HG03571 (cell line): ENCODE measurements around the gene PKN3.
"Not testable (repeated sequence)": the region's sequence is repeated elsewhere in the genome, so short reads cannot be mapped to it uniquely, and the experiment has no call there.

Experiments used
- ATAC-seq: cut with Tn5 transposase; IDR thresholded peaks from one replicate; pipeline ENCODE4 v1.9.1; 2021; ENCODE audit not compliant: unreplicated experiment

PKN3 gene

GRCh38 chr9:128690684-128691034, 11.6 kb upstream of the PKN3 start:
- ATAC-seq = no peak

GRCh38 chr9:128693738-128694137, 8.6 kb upstream of the PKN3 start:
- not testable (repeated sequence) for ATAC-seq

GRCh38 chr9:128694344-128694743, 8.0 kb upstream of the PKN3 start:
- ATAC-seq = no peak

GRCh38 chr9:128696923-128697707, 5.2 kb upstream of the PKN3 start:
- no peak for ATAC-seq

GRCh38 chr9:128699096-128699795, 3.1 kb upstream of the PKN3 start:
- ATAC-seq = not testable (repeated sequence)

DNA sequence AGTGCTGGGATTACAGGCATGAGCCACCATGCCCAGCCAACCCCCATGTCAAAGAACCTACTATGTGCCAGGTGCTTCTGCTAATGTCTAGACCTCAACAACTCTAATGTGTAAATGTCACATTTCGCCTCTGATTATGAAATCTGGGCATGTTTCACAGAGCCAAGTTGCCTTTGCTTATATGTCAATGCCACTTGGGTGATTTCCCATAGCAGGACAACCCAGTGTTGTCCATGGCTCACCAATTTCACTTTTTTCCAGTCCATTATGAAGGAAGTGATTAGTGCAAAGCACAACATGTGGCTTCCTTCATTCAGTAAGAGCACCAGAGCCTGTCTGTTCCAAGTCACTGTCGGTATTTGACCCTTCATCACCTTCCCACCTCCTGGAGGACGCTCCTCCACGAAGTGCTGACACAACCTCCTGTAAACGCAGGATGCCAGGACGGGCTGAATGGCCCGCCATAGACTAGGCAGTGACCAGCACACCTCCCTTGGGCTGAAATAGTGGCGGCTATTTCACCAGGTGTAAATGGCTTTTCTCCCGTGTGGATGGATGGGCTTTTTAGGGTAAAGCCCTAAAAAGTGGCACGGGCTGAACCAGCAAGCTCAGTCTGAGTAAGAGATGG, 962 bp upstream of the PKN3 start:
- no peak for ATAC-seq

GRCh38 chr9:128702949-128703615, 779 bp downstream of the PKN3 start:
- ATAC-seq = no peak

- no peak for ATAC-seq
These were observed 1.5 kb downstream of the PKN3 start for GRCh38 chr9:128703616-128704355.

DNA sequence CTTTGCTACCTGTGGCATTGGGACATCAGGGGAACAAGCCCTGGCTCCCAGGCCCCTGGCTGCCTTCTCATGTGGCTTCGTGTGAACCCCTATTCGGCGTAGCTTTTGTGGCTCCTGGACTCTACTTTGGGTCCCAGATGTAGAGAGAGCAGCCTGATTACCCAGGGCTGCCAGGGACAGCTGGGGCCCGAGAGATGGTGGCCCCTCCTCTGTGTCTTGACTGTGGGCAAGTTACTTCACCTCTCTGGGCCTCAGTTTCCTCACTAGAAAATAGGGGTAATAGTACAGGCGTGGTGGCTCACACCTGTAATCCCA, 2.0 kb downstream of the PKN3 start:
- ATAC-seq = no peak

DNA sequence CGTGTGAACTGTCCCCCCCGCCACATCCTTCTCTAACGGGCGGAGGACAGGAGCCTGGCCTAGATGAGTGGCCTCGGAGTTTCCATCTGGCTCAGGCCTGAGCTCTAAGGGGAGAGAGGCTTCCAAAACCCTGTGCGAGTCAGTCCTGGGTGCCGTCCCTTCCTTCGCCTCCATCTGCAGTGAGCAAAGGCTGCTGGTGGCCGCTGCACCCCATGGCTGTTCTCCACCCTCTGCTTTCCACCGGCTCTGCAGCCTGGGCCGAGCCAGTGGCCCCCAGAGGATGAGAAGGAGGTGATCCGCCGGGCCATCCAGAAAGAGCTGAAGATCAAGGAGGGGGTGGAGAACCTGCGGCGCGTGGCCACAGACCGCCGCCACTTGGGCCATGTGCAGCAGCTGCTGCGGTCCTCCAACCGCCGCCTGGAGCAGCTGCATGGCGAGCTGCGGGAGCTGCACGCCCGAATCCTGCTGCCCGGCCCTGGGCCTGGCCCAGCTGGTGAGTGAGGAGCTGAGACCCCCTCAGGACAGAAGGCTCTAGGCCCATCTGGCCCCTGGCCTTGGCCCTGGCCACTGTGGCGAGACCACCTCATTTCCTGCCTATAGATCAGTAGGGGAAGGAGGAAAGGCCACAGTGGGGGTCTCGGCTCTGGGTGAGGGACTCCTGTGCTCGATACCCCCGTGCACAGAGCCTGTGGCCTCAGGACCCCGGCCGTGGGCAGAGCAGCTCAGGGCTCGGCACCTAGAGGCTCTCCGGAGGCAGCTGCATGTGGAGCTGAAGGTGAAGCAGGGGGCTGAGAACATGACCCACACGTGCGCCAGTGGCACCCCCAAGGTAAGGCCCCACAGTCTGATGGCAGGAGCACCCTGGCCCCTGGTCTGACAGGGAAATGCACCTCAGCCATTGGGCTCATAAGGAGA, 3.0 kb downstream of the PKN3 start:
- ATAC-seq = no peak

- no peak for ATAC-seq
These were observed 3.7 kb downstream of the PKN3 start for GRCh38 chr9:128706045-128706444.

- no peak for ATAC-seq
These were observed 4.5 kb downstream of the PKN3 start for GRCh38 chr9:128706671-128707381.

DNA sequence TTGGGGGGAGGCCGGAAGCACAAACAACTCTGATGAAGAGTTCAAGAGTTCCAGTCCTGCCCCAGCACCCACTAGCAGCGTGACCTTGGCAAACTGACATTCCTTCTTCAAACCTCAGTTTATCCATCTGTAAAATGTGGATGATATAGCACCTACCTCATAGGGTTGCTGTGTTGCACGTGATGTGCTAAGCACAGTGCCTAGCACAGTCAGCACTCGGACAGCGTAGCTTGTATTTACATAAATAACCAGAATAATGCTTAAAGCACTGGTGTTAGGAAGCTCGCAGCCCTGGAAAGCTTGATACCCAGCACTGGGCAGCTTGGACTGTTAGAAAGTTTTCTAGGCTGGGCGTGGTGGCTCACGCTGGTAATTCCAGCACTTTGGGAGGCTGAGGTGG, 5.1 kb downstream of the PKN3 start:
- ATAC-seq = no peak

DNA sequence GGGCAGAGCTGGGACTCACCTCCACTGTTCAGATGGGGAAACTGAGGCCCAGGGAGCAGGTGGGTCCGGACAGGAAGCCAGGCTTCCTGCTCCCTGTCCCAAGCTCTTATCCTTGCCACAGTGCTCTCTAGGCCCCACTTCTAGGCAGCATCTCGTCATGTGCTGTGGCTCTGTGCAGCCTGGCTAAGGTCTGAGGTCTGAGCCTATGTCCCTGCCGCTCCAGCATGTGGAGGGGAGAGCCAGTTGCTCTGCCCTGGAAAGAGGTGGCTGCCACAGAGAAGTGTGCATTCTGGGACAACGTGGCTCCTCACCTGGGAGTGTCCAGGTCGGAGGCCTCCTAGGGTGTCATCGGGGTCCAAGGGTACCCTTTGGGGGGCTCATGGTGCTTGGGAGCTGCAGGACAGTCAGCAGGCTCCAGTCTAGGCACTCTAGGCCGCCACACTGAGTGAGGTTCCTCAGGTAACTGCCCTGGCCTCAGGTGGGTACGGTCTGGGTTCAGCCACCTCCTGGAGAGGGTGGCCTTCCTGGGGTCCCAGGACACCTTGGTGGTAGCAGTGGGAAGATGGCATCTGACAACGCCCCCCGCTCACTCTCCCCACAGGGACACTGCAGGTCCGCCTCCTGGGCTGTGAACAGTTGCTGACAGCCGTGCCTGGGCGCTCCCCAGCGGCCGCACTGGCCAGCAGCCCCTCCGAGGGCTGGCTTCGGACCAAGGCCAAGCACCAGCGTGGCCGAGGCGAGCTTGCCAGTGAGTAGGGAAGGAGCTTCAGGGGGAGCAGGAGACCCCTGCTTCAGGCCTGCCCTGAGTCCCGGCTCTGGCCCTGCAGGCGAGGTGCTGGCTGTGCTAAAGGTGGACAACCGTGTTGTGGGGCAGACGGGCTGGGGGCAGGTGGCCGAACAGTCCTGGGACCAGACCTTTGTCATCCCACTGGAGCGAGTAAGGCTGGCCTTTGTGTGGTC, 10.4 kb downstream of the PKN3 start:
- ATAC-seq = no peak

DNA sequence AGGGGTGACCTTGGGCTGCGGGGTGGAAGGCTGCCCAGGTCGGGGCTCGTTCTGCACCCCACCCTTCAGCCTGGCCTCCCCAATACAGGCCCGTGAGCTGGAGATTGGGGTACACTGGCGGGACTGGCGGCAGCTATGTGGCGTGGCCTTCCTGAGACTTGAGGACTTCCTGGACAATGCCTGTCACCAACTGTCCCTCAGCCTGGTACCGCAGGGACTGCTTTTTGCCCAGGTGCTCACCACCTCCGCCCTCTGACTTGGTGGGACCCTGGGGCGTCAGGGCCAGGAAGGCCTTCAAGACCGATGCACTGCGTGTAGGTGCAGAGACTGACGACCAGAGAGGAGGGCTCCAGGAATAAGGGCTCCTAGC, 11.1 kb downstream of the PKN3 start:
- ATAC-seq = no peak

- no peak for ATAC-seq
These were observed 11.8 kb downstream of the PKN3 start for GRCh38 chr9:128713941-128714573.

DNA sequence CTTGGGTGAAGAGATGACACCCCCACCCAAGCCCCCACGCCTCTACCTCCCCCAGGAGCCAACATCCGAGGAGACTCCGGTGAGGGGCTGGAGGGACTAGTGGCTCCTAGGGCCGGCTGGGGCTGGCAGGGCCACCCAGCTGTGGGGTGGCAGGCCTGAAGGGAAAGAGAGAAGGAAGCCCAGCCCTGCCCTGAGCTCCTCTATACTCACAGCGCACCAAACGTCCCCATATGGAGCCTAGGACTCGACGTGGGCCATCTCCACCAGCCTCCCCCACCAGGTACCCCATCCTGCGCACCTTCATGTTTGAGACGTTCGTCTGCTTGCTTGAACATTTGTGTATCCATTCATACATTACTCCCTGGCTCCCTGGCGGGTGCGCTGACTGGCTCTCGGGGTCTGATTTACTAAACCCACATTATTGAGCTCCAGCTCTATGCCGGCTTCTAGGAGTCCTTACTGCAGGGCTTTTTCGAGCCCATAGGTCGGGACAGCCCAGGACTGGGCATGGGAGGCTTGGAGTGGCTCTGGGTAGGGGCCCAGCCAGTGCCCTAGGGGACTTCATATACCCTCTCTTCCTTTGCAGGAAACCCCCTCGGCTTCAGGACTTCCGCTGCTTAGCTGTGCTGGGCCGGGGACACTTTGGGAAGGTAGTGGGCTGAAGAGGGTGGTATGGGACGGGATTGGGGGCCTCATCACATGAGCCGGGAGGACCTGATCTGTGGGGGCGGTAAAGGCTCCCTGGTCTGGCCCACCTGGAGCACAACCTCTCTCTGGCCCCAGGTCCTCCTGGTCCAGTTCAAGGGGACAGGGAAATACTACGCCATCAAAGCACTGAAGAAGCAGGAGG, 12.5 kb downstream of the PKN3 start:
- no peak for ATAC-seq
